Skin epidermis (tissue), 12 donors: ENCODE results near the gene ZNF408.
"Not testable (repeated sequence)": the region's sequence is repeated elsewhere in the genome, so short reads cannot be mapped to it uniquely, and the experiment has no call there.

ENCODE experiments used
- H3K27ac ChIP-seq, 21 experiments: fragments of 200-600 bp; sonication (generic) in 11 of 21; one replicate each; pipeline ENCODE4 v1.5.0; 2020; ENCODE audit warnings: mild to moderate bottlenecking in 3 of 21, inconsistent platforms in 2 of 21, moderate library complexity in 2 of 21
- H3K4me3 ChIP-seq, 7 experiments: fragments of 200-600 bp; sonication (generic) in 2 of 7; one replicate each; pipeline ENCODE4 v1.5.0; 2020; ENCODE audit warnings: inconsistent platforms in 2 of 7, mild to moderate bottlenecking in 2 of 7, moderate library complexity in 1 of 7

Gene ZNF408

GRCh38 chr11:46700241-46701077 lies at the start of gene ZNF408, which contains the start of gene ARHGAP1:
Gene ZNF408 (plus strand): TSS chr11:46701031. CDS start chr11:46701048, 17 bp downstream.
Gene ARHGAP1 (minus strand): TSS chr11:46700619. CDS start chr11:46696107, 4,512 bp downstream.
- Histone ChIP-seq H3K27ac (peak within 1 kb of the TSS; percentile 88 to 100 (median 95)), H3K4me3 (peak within 1 kb of the TSS; percentile 77 to 97 (median 90))

- H3K27ac ChIP-seq, result no peak overlapping the region
- H3K4me3 ChIP-seq, result no peak overlapping the region
These were observed 45.2 kb upstream of the ZNF408 start for GRCh38 chr11:46655631-46656030.

- H3K4me3 ChIP-seq, result no peak overlapping the region
- H3K27ac ChIP-seq, result peak overlapping the region in 1 of 21 experiments; percentile 5
These were observed 43.6 kb upstream of the ZNF408 start for GRCh38 chr11:46657186-46657585.

GRCh38 chr11:46658259-46658658 lies 42.6 kb upstream of the ZNF408 start:
- Histone ChIP-seq H3K4me3 (no peak overlapping the region), H3K27ac (peak overlapping the region in 2 of 21 experiments; percentile 36 to 43)

- H3K27ac ChIP-seq, result peak overlapping the region in 4 of 21 experiments; percentile 1 to 36 (median 20)
- no peak overlapping the region for H3K4me3 ChIP-seq
These were observed 40.9 kb upstream of the ZNF408 start for GRCh38 chr11:46659908-46660307.

- no peak overlapping the region for H3K4me3 ChIP-seq
These were observed 39.0 kb upstream of the ZNF408 start for GRCh38 chr11:46661836-46662235.

GRCh38 chr11:46662366-46662765 lies 38.5 kb upstream of the ZNF408 start:
- Histone ChIP-seq H3K4me3 (no peak overlapping the region), H3K27ac (no peak overlapping the region)

More at GRCh38 chr11:46661836-46662235, 39.0 kb upstream of the ZNF408 start:
- H3K27ac ChIP-seq, result no peak overlapping the region

GRCh38 chr11:46663277-46663940 lies 37.4 kb upstream of the ZNF408 start:
- H3K27ac ChIP-seq, result peak overlapping the region in 2 of 21 experiments; percentile 31 to 33
- no peak overlapping the region for H3K4me3 ChIP-seq

GRCh38 chr11:46664612-46665011 lies 36.2 kb upstream of the ZNF408 start:
- Histone ChIP-seq H3K27ac (peak overlapping the region in 5 of 21 experiments; percentile 3 to 60 (median 14)), H3K4me3 (no peak overlapping the region)

- Histone ChIP-seq H3K4me3 (no peak overlapping the region), H3K27ac (peak overlapping the region in 3 of 21 experiments; percentile 3 to 60 (median 14))
These were observed 35.5 kb upstream of the ZNF408 start for GRCh38 chr11:46665356-46665755.

GRCh38 chr11:46666516-46666915 lies 34.3 kb upstream of the ZNF408 start:
- peak overlapping the region in 1 of 21 experiments; percentile 7 for H3K27ac ChIP-seq

GRCh38 chr11:46667043-46667481 lies 33.8 kb upstream of the ZNF408 start:
- H3K4me3 ChIP-seq, result no peak overlapping the region
- H3K27ac ChIP-seq, result peak overlapping the region in 6 of 21 experiments; percentile 2 to 48 (median 32)

More at GRCh38 chr11:46666516-46666915, 34.3 kb upstream of the ZNF408 start:
- H3K4me3 ChIP-seq, result no peak overlapping the region

GRCh38 chr11:46668480-46669085 lies 32.2 kb upstream of the ZNF408 start:
- Histone ChIP-seq H3K27ac (peak overlapping the region in 1 of 21 experiments; percentile 46), H3K4me3 (no peak overlapping the region)

- H3K4me3 ChIP-seq, result no peak overlapping the region
- H3K27ac ChIP-seq, result peak overlapping the region in 5 of 21 experiments; percentile 1 to 79 (median 47)
These were observed 31.1 kb upstream of the ZNF408 start for GRCh38 chr11:46669711-46670139.

GRCh38 chr11:46670521-46670920 lies 30.3 kb upstream of the ZNF408 start:
- peak overlapping the region in 15 of 21 experiments; percentile 7 to 79 (median 47) for H3K27ac ChIP-seq
- not testable (repeated sequence) for H3K4me3 ChIP-seq

- H3K27ac ChIP-seq, result peak overlapping the region in 10 of 21 experiments; percentile 10 to 79 (median 50)
- no peak overlapping the region for H3K4me3 ChIP-seq
These were observed 28.9 kb upstream of the ZNF408 start for GRCh38 chr11:46671958-46672315.

- Histone ChIP-seq H3K4me3 (no peak overlapping the region), H3K27ac (peak overlapping the region in 14 of 21 experiments; percentile 2 to 79 (median 18))
These were observed 28.4 kb upstream of the ZNF408 start for GRCh38 chr11:46672381-46672839.

- peak overlapping the region in 19 of 21 experiments; percentile 59 to 88 (median 77) for H3K27ac ChIP-seq
These were observed 26.9 kb upstream of the ZNF408 start for GRCh38 chr11:46673713-46674462.

More at GRCh38 chr11:46673713-46674462, 26.9 kb upstream of the ZNF408 start:
- no peak overlapping the region for H3K4me3 ChIP-seq
